ENCODE measurements around the gene HNRNPF. TPM values are rescaled to one million over a fixed set of nuclear protein-coding genes. Genes with fewer than 3 reads are reported as not detected.

Gene HNRNPF
- total and polyA plus RNA-seq, 2 experiments from 2014 or later, result 106 to 172 TPM

DNA sequence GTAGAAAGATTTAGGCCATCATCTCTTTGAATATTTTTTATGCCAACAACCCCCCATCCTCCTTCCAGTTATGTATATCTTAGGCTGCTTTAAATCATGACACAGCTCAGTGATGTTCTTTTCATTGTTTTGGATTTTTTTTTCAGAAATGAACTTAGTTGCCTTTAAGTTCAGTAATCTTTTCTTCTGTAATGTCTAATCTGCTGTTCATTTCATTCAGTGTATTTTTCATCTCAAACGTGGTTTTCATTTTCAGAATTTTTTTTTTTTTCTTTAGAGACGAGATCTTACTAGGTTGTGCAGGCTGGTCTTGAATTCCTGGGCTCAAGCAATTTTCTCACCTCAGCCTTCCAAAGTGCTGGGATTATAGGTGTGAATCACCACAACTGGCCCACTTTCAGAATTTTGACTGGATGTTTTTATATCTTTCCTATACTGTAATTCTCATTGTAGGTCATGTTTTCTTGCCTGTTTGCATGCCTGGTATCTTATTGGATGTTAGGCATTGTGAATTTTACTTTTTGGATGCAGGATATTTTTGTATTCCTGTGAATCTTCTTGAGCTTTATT, 36.0 kb upstream of the HNRNPF start:
- DNase-seq, result no peak
- in situ Hi-C loops (cut with MboI), result no loop called here
- Histone ChIP-seq H3K79me2 (ENCODE audit: insufficient read depth) (peaks cover 24% of the 10 kb centered on the region), H3K27ac (no peak overlapping the region), H3K27me3 (replicated peaks; ENCODE audit: insufficient read depth) (no peaks in the 10 kb centered on the region), H3K36me3 (ENCODE audit: low read depth) (no peaks in the 10 kb centered on the region), H3K9ac (no peak overlapping the region), H4K20me1 (ENCODE audit: insufficient read depth) (no peaks in the 10 kb centered on the region), H3F3A (ENCODE audit: insufficient read depth) (no peaks in the 10 kb centered on the region), H3K4me3 (no peak overlapping the region), H3K9me3 (ENCODE audit: low read depth) (no peaks in the 10 kb centered on the region), H3K4me1 (ENCODE audit: insufficient read depth) (no peaks in the 10 kb centered on the region), H2AFZ (no peak overlapping the region), H3K9me2 (ENCODE audit: insufficient read depth) (no peaks in the 10 kb centered on the region), H3K4me2 (ENCODE audit: unreplicated experiment) (no peak overlapping the region)
- no peak for TF ChIP-seq EZH2 (IDR thresholded peaks at IDR 0.05; ENCODE audit: insufficient read depth, poor library complexity, severe bottlenecking)
- TF ChIP-seq EZH2phosphoT487 (IDR thresholded peaks at IDR 0.05; ENCODE audit: insufficient read depth, low read depth), result no peak
- WGBS, 2 experiments (ENCODE audit: low coverage in 1 of 2, low lambda C conversion rate in 2 of 2, missing lambda C conversion rate in 2 of 2), result 91 to 96% methylated on average over 2 of the region's 2 CpGs

DNA sequence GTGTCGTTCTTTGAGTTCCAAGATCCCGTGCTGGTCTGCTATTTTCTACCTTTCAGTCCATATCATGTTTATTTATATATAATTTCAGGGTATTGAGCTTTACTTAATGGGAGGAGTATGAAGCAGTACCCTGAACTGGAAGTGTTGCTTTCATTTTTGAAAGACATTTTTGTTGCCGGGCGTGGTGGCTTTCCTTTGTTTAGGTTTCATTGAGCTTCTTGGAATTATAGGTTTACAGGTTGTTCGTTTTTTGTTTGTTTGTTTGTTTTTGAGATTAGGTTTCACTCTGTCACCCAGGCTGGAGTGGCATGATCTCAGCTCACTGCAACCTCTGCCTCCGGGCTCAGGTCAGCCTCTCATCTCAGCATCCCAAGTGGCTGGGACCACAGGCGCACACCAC, 35.3 kb upstream of the HNRNPF start:
- Histone ChIP-seq H3K9me3 (ENCODE audit: low read depth) (no peaks in the 10 kb centered on the region), H3K9me2 (ENCODE audit: insufficient read depth) (no peaks in the 10 kb centered on the region), H3K9ac (no peak overlapping the region), H3K27ac (no peak overlapping the region), H3K79me2 (ENCODE audit: insufficient read depth) (peaks cover 28% of the 10 kb centered on the region), H3K4me1 (ENCODE audit: insufficient read depth) (no peaks in the 10 kb centered on the region), H3F3A (ENCODE audit: insufficient read depth) (no peaks in the 10 kb centered on the region), H3K36me3 (ENCODE audit: low read depth) (no peaks in the 10 kb centered on the region), H3K27me3 (replicated peaks; ENCODE audit: insufficient read depth) (no peaks in the 10 kb centered on the region), H3K4me3 (no peak overlapping the region), H4K20me1 (ENCODE audit: insufficient read depth) (no peaks in the 10 kb centered on the region), H3K4me2 (ENCODE audit: unreplicated experiment) (no peak overlapping the region), H2AFZ (no peak overlapping the region)
- DNase-seq, result no peak
- TF ChIP-seq EZH2phosphoT487 (IDR thresholded peaks at IDR 0.05; ENCODE audit: insufficient read depth, low read depth) (no peak), EZH2 (IDR thresholded peaks at IDR 0.05; ENCODE audit: insufficient read depth, poor library complexity, severe bottlenecking) (no peak)
- in situ Hi-C loops (cut with MboI), result no loop called here
- WGBS, 2 experiments (ENCODE audit: low coverage in 1 of 2, low lambda C conversion rate in 2 of 2, missing lambda C conversion rate in 2 of 2), result 85% methylated on average over 7 of the region's 7 CpGs

DNA sequence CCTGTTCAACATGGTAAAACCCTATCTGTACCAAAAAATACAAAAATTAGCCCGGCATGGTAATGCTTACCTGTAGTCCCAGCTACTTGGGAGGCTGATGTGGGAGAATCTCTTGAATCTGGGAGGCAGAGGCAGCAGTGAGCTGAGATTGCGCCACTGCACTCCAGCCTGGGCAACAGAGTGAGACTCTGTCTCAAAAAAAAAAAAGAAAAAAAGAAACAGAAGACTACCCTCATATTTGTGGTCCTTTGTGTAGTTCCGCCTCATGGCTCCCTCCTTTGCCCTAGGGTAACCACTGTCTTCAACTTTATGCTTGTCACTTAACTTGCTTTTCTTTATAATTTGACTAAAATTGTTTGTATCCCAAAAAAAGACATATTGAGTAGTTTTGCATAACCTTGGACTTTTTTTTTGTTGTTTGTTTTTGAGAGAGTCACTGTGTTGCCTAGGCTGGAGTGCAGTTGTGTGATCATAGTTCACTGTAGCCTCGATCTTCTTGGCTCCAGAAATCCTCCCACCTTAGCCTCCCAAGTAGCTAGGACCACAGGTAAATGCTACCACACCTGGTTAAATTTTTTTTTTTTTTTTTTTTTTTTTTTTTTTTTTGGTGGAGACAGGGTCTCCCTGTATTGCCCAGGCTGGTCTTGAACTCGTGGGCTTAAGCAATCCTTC, 31.6 kb upstream of the HNRNPF start:
- Histone ChIP-seq H3K4me1 (ENCODE audit: insufficient read depth) (no peaks in the 10 kb centered on the region), H3F3A (ENCODE audit: insufficient read depth) (no peaks in the 10 kb centered on the region), H3K9me2 (ENCODE audit: insufficient read depth) (no peaks in the 10 kb centered on the region), H3K27ac (no peak overlapping the region), H3K9me3 (ENCODE audit: low read depth) (no peaks in the 10 kb centered on the region), H2AFZ (no peak overlapping the region), H3K27me3 (replicated peaks; ENCODE audit: insufficient read depth) (no peaks in the 10 kb centered on the region), H3K9ac (no peak overlapping the region), H3K4me2 (ENCODE audit: unreplicated experiment) (no peak overlapping the region), H3K79me2 (ENCODE audit: insufficient read depth) (peaks cover 49% of the 10 kb centered on the region), H4K20me1 (ENCODE audit: insufficient read depth) (no peaks in the 10 kb centered on the region), H3K4me3 (no peak overlapping the region), H3K36me3 (ENCODE audit: low read depth) (no peaks in the 10 kb centered on the region)
- DNase-seq, result no peak
- WGBS, 2 experiments (ENCODE audit: low coverage in 1 of 2, low lambda C conversion rate in 2 of 2, missing lambda C conversion rate in 2 of 2), result 68 to 80% methylated on average over 4 to 5 of the region's 5 CpGs
- in situ Hi-C loops (cut with MboI), result no loop called here
- TF ChIP-seq EZH2phosphoT487 (IDR thresholded peaks at IDR 0.05; ENCODE audit: insufficient read depth, low read depth) (no peak), EZH2 (IDR thresholded peaks at IDR 0.05; ENCODE audit: insufficient read depth, poor library complexity, severe bottlenecking) (no peak)

DNA sequence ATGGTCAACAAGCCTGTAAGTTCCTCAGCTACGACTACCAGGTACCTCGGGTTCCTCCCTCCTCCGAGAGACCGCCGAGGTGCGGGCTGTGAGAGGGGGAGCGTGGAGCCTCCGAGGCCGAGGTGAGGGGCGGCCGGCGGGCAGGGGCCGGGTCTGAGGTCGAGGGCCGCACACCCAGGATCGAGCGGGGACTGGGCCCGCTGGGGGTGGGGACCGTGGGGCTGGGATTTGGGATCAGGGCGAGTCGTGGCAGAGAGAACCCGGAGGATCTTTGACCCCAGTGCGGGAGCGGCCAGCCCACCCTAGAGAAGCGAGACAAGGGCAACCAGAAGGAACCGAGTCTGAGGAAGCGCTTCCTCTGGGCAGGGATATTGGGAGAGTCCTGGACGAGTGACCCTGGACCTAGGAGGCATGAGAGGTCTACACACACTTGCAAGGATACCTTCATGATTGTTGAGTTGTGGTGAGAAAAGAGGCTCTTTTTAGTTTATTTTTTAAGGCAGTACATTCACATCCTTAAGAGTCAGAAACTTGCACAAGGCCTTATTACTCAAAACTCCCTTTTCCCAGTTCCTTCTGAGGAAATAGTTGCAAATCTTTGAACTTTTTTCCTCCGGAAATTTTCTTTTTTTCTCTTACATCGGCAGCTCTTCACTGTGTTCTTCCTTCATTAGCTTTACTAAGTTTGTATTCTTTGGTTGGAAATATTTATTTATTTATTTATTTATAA, 28.3 kb upstream of the HNRNPF start:
- H3K36me3 ChIP-seq (ENCODE audit: low read depth), result no peaks in the 10 kb centered on the region
- peak overlapping the region; percentile 89 for H3K4me3 ChIP-seq
- H3K27ac ChIP-seq, result peak overlapping the region; percentile 99
- peak overlapping the region; percentile 88 for H3K4me2 ChIP-seq (ENCODE audit: unreplicated experiment)
- no peaks in the 10 kb centered on the region for H4K20me1 ChIP-seq (ENCODE audit: insufficient read depth)
- H3K4me1 ChIP-seq (ENCODE audit: insufficient read depth), result peaks cover 3% of the 10 kb centered on the region; the same call in 1 of the 2 replicates
- TF ChIP-seq EZH2phosphoT487 (IDR thresholded peaks at IDR 0.05; ENCODE audit: insufficient read depth, low read depth) (no peak), EZH2 (IDR thresholded peaks at IDR 0.05; ENCODE audit: insufficient read depth, poor library complexity, severe bottlenecking) (no peak)
- no peaks in the 10 kb centered on the region for H3F3A ChIP-seq (ENCODE audit: insufficient read depth)
- peak overlapping the region; percentile 99 for H3K9ac ChIP-seq
- in situ Hi-C loops (cut with MboI), result no loop called here
- WGBS, 2 experiments (ENCODE audit: low coverage in 1 of 2, low lambda C conversion rate in 2 of 2, missing lambda C conversion rate in 2 of 2), result 2 to 7% methylated on average over 10 to 30 of the region's 30 CpGs
- H3K9me3 ChIP-seq (ENCODE audit: low read depth), result no peaks in the 10 kb centered on the region
- no peaks in the 10 kb centered on the region for H3K27me3 ChIP-seq (replicated peaks; ENCODE audit: insufficient read depth)
- peak overlapping the region; percentile 69 for H2AFZ ChIP-seq
- peaks cover 45% of the 10 kb centered on the region for H3K79me2 ChIP-seq (ENCODE audit: insufficient read depth)
- peak; percentile 59 for DNase-seq
- H3K9me2 ChIP-seq (ENCODE audit: insufficient read depth), result no peaks in the 10 kb centered on the region
